Common myeloid progenitor, CD34-positive (primary cell): ENCODE data around the gene RASGRP4.
A peak's percentile ranks its signal among the peaks of the same experiment; 100 is the strongest.

Source experiments
- CTCF ChIA-PET: fragments of 350-600 bp; sonication (Branson Sonifier 250); formaldehyde crosslinking; loops from one replicate; lab custom pipeline; 2021; ENCODE audit warnings: antibody characterized with exemption; lab: Charles Lee
- POLR2A ChIA-PET: fragments of 350-600 bp; sonication (Branson Sonifier 250); formaldehyde crosslinking; loops from one replicate; lab custom pipeline; 2021; ENCODE audit warnings: antibody characterized with exemption; lab: Charles Lee
- DNase-seq, 3 donors: peaks; one replicate each; pipeline versions ENCODE4 v3.0.0 to v3.0.0-alpha.2; 2013
- H3K27ac ChIP-seq, 2 experiments: 1 replicate in 1 of 2; 2 replicates in 1 of 2; pipeline ENCODE4 v1.7.0; 2013; ENCODE audit warnings: inconsistent platforms in 2 of 2, low read length in 2 of 2, mild to moderate bottlenecking in 2 of 2, low read depth in 1 of 2, moderate library complexity in 1 of 2; ENCODE audit not compliant: severe bottlenecking in 2 of 2, insufficient read depth in 1 of 2, poor library complexity in 1 of 2
- H3K27me3 ChIP-seq, 5 experiments: replicated peaks in 2 of 5; 1 replicate in 3 of 5; 2 replicates in 2 of 5; pipeline versions ENCODE4 v1.6.1 to v1.7.0; 2013; ENCODE audit warnings: low read length in 4 of 5, mild to moderate bottlenecking in 2 of 5, moderate library complexity in 2 of 5, inconsistent platforms in 1 of 5; ENCODE audit not compliant: insufficient read depth in 5 of 5, control insufficient read depth in 4 of 5
- H3K36me3 ChIP-seq, 4 experiments: 1 replicate in 2 of 4; 2 replicates in 2 of 4; pipeline versions ENCODE4 v1.6.1 to v1.7.0; 2013; ENCODE audit warnings: low read length in 3 of 4, control low read depth in 1 of 4, mild to moderate bottlenecking in 1 of 4; ENCODE audit not compliant: control insufficient read depth in 4 of 4, insufficient read depth in 4 of 4
- H3K4me1 ChIP-seq, 4 experiments: 1 replicate in 3 of 4; 2 replicates in 1 of 4; pipeline versions ENCODE4 v1.6.1 to v1.7.1; 2013; ENCODE audit warnings: low read length in 3 of 4, mild to moderate bottlenecking in 3 of 4, control low read depth in 1 of 4, inconsistent platforms in 1 of 4, moderate library complexity in 1 of 4; ENCODE audit not compliant: control insufficient read depth in 4 of 4, insufficient read depth in 4 of 4; ENCODE audit errors: control extremely low read depth in 1 of 4
- H3K4me3 ChIP-seq, 7 experiments: 1 replicate in 4 of 7; 2 replicates in 3 of 7; pipeline versions ENCODE4 v1.5.1 to v1.7.0; 2013; ENCODE audit warnings: mild to moderate bottlenecking in 7 of 7, low read length in 6 of 7, moderate library complexity in 6 of 7, inconsistent platforms in 2 of 7, low read depth in 2 of 7, control low read depth in 1 of 7; ENCODE audit not compliant: insufficient read depth in 4 of 7, control insufficient read depth in 1 of 7; ENCODE audit errors: extremely low read depth in 1 of 7
- H3K9me3 ChIP-seq, 5 experiments: 1 replicate in 4 of 5; 2 replicates in 1 of 5; pipeline versions ENCODE4 v1.6.1 to v1.7.1; 2013; ENCODE audit warnings: low read length in 4 of 5, mild to moderate bottlenecking in 2 of 5, inconsistent platforms in 1 of 5, low read depth in 1 of 5, moderate library complexity in 1 of 5; ENCODE audit not compliant: control insufficient read depth in 4 of 5, insufficient read depth in 2 of 5; ENCODE audit errors: control extremely low read depth in 1 of 5
- WGBS: methylation state at CpG from one replicate; pipeline ENCODE4 v1.1.5; 2013; ENCODE audit not compliant: insufficient coverage; 5-methylcytosine and 5-hydroxymethylcytosine counted together

Gene RASGRP4

DNA sequence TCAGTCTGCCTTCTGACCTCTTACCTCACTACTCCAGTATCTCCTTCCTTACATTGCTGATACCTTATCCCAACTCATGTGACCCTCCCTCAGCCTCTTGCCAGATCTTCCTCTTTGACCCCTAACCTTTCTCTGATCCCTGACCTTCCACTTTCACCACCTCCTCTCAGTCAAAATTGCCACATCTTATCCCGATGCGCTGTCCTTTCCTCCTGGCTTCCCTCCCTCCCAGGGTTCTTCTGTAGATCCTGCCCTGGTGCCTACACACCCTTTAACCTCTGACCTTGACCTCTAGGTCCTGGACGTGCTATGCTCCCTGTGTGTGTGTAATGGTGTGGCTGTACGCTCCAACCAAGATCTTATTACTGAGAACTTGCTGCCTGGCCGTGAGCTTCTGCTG lies 31.2 kb upstream of the RASGRP4 start:
- ChIA-PET POLR2A (no interaction called here), CTCF (no interaction called here)
- H3K36me3 ChIP-seq = no peaks in the 10 kb centered on the region
- 95% methylated on average over 3 of the region's 5 CpGs for WGBS
- no peak overlapping the region for H3K27ac ChIP-seq
- H3K9me3 ChIP-seq = no peaks in the 10 kb centered on the region
- no peaks in the 10 kb centered on the region for H3K27me3 ChIP-seq
- DNase-seq = no peak
- H3K4me3 ChIP-seq = no peak overlapping the region
- no peaks in the 10 kb centered on the region for H3K4me1 ChIP-seq

DNA sequence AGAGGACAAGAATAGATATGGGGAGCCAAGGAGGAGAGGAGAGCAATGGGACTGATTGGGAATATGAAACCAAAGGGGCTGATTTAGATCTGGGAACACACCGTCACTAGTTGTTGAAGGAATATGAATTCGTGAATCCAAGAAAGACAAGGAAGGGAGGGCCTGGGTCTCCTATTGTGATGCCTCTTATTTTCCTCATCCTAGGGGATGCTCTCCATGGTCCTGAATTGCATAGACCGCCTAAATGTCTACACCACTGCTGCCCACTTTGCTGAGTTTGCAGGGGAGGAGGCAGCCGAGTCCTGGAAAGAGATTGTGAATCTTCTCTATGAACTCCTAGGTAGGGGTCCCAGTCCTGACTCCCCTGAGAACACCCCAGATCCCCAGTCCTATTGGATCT lies 29.0 kb upstream of the RASGRP4 start:
- H3K9me3 ChIP-seq = no peaks in the 10 kb centered on the region
- ChIA-PET CTCF (no interaction called here), POLR2A (no interaction called here)
- 100% methylated on average over 1 of the region's 4 CpGs for WGBS
- no peak overlapping the region for H3K4me3 ChIP-seq
- H3K27ac ChIP-seq = no peak overlapping the region
- no peaks in the 10 kb centered on the region for H3K4me1 ChIP-seq
- peak; percentile 11 to 53 (median 47) for DNase-seq
- no peaks in the 10 kb centered on the region for H3K36me3 ChIP-seq
- H3K27me3 ChIP-seq = no peaks in the 10 kb centered on the region

DNA sequence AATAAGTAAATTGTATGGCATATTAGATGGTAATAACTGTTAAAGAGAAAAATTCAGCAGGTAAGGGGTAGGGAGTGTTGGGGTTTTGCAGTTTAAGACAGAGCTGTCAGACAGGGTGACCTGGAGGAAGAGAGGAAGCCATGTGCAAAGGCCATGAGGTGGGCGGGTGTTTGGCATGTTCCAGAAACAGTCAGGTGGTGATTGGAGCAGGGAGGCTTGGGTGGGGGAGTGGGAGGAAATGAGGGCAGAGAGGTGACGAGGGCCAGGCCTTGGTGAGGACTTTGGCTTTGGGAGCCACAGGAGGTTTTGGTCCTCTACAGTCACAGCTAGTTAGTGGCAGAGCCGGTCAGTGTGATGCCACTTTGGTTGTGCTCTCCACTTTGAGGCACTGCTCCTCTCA lies 27.6 kb upstream of the RASGRP4 start:
- 87% methylated on average over 3 of the region's 3 CpGs for WGBS
- ChIA-PET CTCF (interaction anchor here (0.7 to 1.2 kb wide), 2 partner anchors 19 to 50 kb away, joined by 3 read pairs; no protein-coding TSS in a partner anchor), POLR2A (no interaction called here)
- Histone ChIP-seq H3K27ac (no peak overlapping the region), H3K4me1 (no peaks in the 10 kb centered on the region), H3K36me3 (no peaks in the 10 kb centered on the region), H3K4me3 (no peak overlapping the region), H3K27me3 (no peaks in the 10 kb centered on the region), H3K9me3 (no peaks in the 10 kb centered on the region)
- DNase-seq = no peak

DNA sequence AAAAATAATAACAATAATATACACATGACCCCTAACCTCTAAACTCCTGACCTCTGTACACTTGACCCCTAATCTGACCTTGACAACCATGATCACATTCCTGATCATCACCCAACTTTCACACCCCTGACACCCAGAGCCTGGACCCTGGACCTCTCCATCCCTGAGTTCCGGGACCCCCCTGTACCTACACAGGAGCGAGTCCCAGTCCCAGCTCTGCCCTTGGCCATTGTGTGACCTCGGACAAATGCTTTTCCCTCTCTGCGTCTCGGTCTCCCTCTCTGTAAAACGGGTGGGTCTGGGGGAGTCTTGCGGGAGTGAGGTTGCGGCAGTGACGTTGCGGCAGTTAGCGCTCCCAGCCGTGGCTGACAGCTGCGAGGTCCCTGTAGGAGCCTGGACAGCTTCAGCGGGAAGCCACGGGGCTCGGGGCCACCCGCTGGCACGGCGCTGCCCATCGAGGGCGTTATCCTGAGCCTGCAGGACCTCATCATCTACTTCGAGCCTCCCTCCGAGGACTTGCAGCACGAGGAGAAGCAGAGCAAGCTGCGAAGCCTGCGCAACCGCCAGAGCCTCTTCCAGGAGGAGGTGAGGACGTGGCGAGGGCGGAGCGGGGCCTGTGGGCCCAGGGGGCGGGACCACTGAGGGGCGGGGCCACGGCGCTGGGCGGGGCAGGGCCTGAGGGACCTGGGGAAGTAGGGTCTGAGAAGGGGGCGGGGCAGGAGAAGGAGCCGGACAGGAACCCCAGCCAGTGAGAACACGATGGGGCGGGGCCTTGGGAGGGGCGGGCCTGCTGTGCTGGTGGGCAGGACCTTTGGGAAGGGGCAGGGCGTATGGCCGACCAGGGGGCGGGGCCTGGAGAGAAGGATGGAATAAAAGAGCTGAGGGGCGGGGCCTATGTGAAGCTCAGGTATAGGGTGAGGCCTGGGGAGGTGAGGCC lies 26.7 kb upstream of the RASGRP4 start:
- Histone ChIP-seq H3K4me3 (no peak overlapping the region), H3K27ac (no peak overlapping the region), H3K4me1 (no peaks in the 10 kb centered on the region), H3K9me3 (no peaks in the 10 kb centered on the region), H3K27me3 (no peaks in the 10 kb centered on the region), H3K36me3 (no peaks in the 10 kb centered on the region)
- peak; percentile 6 to 14 (median 12) for DNase-seq
- ChIA-PET CTCF (interaction anchor here (1.2 kb wide), 1 partner anchor 49 kb away, joined by 3 read pairs; no protein-coding TSS in a partner anchor), POLR2A (no interaction called here)
- WGBS = 87% methylated on average over 31 of the region's 45 CpGs

DNA sequence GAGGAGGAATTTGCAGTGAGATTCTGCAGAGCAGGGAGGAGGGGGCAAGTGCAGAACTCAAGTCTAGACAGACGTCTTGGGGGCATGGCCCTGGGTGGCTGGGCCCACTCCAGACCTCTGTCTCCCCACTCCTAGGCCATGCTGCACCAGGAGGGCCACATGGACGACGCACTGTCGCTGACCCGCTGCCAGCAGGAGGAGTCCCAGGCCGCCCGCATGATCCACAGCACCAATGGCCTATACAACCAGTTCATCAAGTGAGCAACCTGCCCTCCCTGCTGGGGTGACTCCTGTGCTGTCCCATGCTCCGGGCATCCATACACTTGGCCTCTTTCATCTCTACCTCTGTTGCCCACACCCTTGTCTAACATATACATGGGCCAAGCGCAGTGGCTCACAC lies 25.6 kb upstream of the RASGRP4 start:
- no peak for DNase-seq
- Histone ChIP-seq H3K4me1 (no peaks in the 10 kb centered on the region), H3K4me3 (no peak overlapping the region), H3K9me3 (no peaks in the 10 kb centered on the region), H3K27ac (no peak overlapping the region), H3K27me3 (no peaks in the 10 kb centered on the region), H3K36me3 (no peaks in the 10 kb centered on the region)
- POLR2A ChIA-PET = no interaction called here
- CTCF ChIA-PET = no interaction called here
- 88% methylated on average over 8 of the region's 9 CpGs for WGBS

DNA sequence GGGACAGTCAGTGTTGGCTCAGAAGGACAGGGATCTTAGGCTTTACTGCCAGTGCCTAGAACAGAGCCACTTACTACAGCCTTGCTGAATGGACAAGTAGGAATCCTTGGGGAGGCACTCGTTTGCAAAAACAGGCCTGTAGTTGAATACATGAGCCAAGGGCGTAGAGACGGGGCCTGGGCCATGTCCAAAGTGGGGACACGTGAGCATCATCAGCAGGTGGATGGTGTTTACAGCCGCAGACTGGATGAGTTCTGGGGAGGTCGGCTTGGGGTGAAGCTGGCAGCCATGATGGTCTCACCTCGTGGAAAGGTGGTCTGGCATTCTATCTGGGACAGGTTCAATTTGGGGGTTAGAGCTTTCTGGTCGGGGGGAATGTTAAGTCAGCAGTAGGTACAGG lies 25.0 kb upstream of the RASGRP4 start:
- H3K9me3 ChIP-seq = no peaks in the 10 kb centered on the region
- ChIA-PET POLR2A (no interaction called here), CTCF (interaction anchor here (2.0 kb wide), 1 partner anchor 38 kb away, joined by 4 read pairs; no protein-coding TSS in a partner anchor)
- no peaks in the 10 kb centered on the region for H3K36me3 ChIP-seq
- no peaks in the 10 kb centered on the region for H3K27me3 ChIP-seq
- no peak overlapping the region for H3K27ac ChIP-seq
- no peaks in the 10 kb centered on the region for H3K4me1 ChIP-seq
- 98% methylated on average over 8 of the region's 8 CpGs for WGBS
- no peak for DNase-seq
- H3K4me3 ChIP-seq = no peak overlapping the region

DNA sequence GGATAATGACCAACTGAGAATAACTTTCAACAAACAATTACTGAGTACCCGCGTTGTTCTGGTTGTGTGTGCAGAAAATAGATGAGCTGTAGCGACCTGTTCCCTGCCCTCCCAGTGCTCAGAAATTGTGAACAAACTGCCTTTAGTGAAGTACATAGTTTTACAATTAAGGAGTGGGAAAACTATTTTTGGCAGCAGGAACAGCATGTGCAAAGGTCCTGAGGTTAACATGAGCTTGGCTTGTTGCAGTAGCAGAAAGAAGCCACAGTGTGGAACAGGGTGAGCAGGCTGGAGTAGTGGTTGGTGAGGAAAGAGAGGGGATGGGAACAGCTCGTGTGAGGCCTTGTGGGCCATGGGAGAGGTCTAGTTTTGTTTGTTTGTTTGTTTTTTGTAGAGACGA lies 23.5 kb upstream of the RASGRP4 start:
- Histone ChIP-seq H3K27ac (no peak overlapping the region), H3K36me3 (no peaks in the 10 kb centered on the region), H3K4me3 (no peak overlapping the region), H3K27me3 (no peaks in the 10 kb centered on the region), H3K4me1 (no peaks in the 10 kb centered on the region), H3K9me3 (no peaks in the 10 kb centered on the region)
- POLR2A ChIA-PET = no interaction called here
- CTCF ChIA-PET = interaction anchor here (1.3 to 2.0 kb wide), 2 partner anchors 36 to 46 kb away, joined by 3 to 4 read pairs; partner anchors contain the start of gene FAM98C
- WGBS = 87% methylated on average over 3 of the region's 5 CpGs
- DNase-seq = no peak
